HG03439 (cell line): ENCODE data around the gene LRRC59.
A peak's percentile ranks its signal among the peaks of the same experiment; 100 is the strongest.
"Not testable (repeated sequence)": the region's sequence is repeated elsewhere in the genome, so short reads cannot be mapped to it uniquely, and the experiment has no call there.

ENCODE experiments used
- ATAC-seq: cut with Tn5 transposase; IDR thresholded peaks from one replicate; pipeline ENCODE4 v1.9.1; 2021; ENCODE audit warnings: mild to moderate bottlenecking, moderate library complexity; ENCODE audit not compliant: unreplicated experiment

LRRC59 gene

GRCh38 chr17:50424996-50425681 lies 27.8 kb upstream of the LRRC59 start:
- ATAC-seq, result no peak

- no peak for ATAC-seq
Measured at GRCh38 chr17:50424246-50424995, 27.1 kb upstream of the LRRC59 start.

GRCh38 chr17:50423553-50424159 lies 26.3 kb upstream of the LRRC59 start:
- ATAC-seq, result no peak

GRCh38 chr17:50422738-50423137 lies 25.4 kb upstream of the LRRC59 start:
- ATAC-seq, result no peak

- ATAC-seq, result no peak
Measured at GRCh38 chr17:50421308-50422051, 24.2 kb upstream of the LRRC59 start.

GRCh38 chr17:50420419-50421112 lies 23.2 kb upstream of the LRRC59 start:
- ATAC-seq, result no peak

- ATAC-seq, result not testable (repeated sequence)
Measured at GRCh38 chr17:50419577-50419976, 22.3 kb upstream of the LRRC59 start.

- no peak for ATAC-seq
Measured at GRCh38 chr17:50414808-50415207, 17.5 kb upstream of the LRRC59 start.

GRCh38 chr17:50412188-50412732 lies 14.9 kb upstream of the LRRC59 start:
- no peak for ATAC-seq

GRCh38 chr17:50407921-50408320 lies 10.6 kb upstream of the LRRC59 start:
- ATAC-seq, result no peak

- no peak for ATAC-seq
Measured at GRCh38 chr17:50406578-50406977, 9.3 kb upstream of the LRRC59 start.

GRCh38 chr17:50405351-50405750 lies 8.0 kb upstream of the LRRC59 start:
- not testable (repeated sequence) for ATAC-seq

- ATAC-seq, result not testable (repeated sequence)
Measured at GRCh38 chr17:50399591-50399990, 2.3 kb upstream of the LRRC59 start.

GRCh38 chr17:50398672-50399071 lies 1.3 kb upstream of the LRRC59 start:
- not testable (repeated sequence) for ATAC-seq

GRCh38 chr17:50397919-50398285 lies 579 bp upstream of the LRRC59 start:
- no peak for ATAC-seq

- ATAC-seq, result peak; percentile 15
Measured at GRCh38 chr17:50396261-50397110, 837 bp downstream of the LRRC59 start.

- ATAC-seq, result no peak
Measured at GRCh38 chr17:50394711-50395110, 2.6 kb downstream of the LRRC59 start.

- no peak for ATAC-seq
Measured at GRCh38 chr17:50393700-50394099, 3.6 kb downstream of the LRRC59 start.

- ATAC-seq, result no peak
Measured at GRCh38 chr17:50392621-50393020, 4.7 kb downstream of the LRRC59 start.

- no peak for ATAC-seq
Measured at GRCh38 chr17:50389534-50389933, 7.8 kb downstream of the LRRC59 start.
